HepG2 (cell line): ENCODE data around the gene MVB12A. TPM values are rescaled to one million over a fixed set of nuclear protein-coding genes. Genes with fewer than 3 reads are reported as not detected.

Experiments
- ATRX ChIP-seq: sonication (generic); formaldehyde crosslinking; IDR thresholded peaks from 2 replicates; pipeline ENCODE4 v1.4.0; 2020; ENCODE audit warnings: missing genetic modification reagents, borderline replicate concordance
- CBX5 ChIP-seq: sonication (generic); formaldehyde crosslinking; IDR thresholded peaks from 2 replicates; pipeline ENCODE4 v1.4.0; 2020; ENCODE audit warnings: missing genetic modification reagents, borderline replicate concordance
- HHEX ChIP-seq: IDR thresholded peaks from 2 replicates; pipeline ENCODE4 v1.6.1; 2016; ENCODE audit warnings: control low read depth
- IRF2 ChIP-seq: IDR thresholded peaks from 2 replicates; pipeline ENCODE4 v1.6.1; 2018; ENCODE audit warnings: missing genetic modification reagents, missing compliant biosample characterization
- KAT2B ChIP-seq: fragments of 150-350 bp; IDR thresholded peaks from 2 replicates; pipeline ENCODE4 v1.6.1; 2014; ENCODE audit warnings: low read depth, low read length, borderline replicate concordance
- KAT8 ChIP-seq: IDR thresholded peaks from 2 replicates; pipeline ENCODE4 v1.6.1; 2016; ENCODE audit warnings: missing genetic modification reagents, missing compliant biosample characterization
- KDM5A ChIP-seq: fragments of 200-600 bp; sonication (generic); IDR thresholded peaks from 2 replicates; pipeline ENCODE4 v1.7.0; 2018; ENCODE audit warnings: antibody characterized with exemption, mild to moderate bottlenecking, low read length, borderline replicate concordance
- NR3C1 ChIP-seq: sonication (generic); formaldehyde crosslinking; IDR thresholded peaks from 2 replicates; pipeline ENCODE4 v1.4.0; 2020; ENCODE audit warnings: missing genetic modification reagents
- POLR2AphosphoS2 ChIP-seq: IDR thresholded peaks from 2 replicates; pipeline ENCODE4 v1.6.1; 2011; ENCODE audit warnings: low read depth, low read length, improper control_type of control experiment
- RXRB ChIP-seq: IDR thresholded peaks from 2 replicates; pipeline ENCODE4 v1.6.1; 2016; ENCODE audit warnings: borderline replicate concordance, missing genetic modification reagents, missing compliant biosample characterization
- SALL2 ChIP-seq: sonication (generic); formaldehyde crosslinking; IDR thresholded peaks from 2 replicates; pipeline ENCODE4 v1.8.1; 2023; ENCODE audit warnings: mild to moderate bottlenecking, missing genetic modification reagents, inconsistent platforms
- SP1 ChIP-seq, 2 experiments: fragments of 450-650 bp in 1 of 2; sonication (generic) in 1 of 2; formaldehyde crosslinking in 1 of 2; IDR thresholded peaks; 2 replicates each; pipeline versions ENCODE4 v1.4.0 to v1.6.1; 2016 to 2020; ENCODE audit warnings: missing genetic modification reagents in 1 of 2
- TCF7 ChIP-seq: sonication (generic); IDR thresholded peaks from 2 replicates; pipeline ENCODE4 v1.6.1; 2016; ENCODE audit warnings: antibody characterized with exemption, low read depth
- ZBTB21 ChIP-seq: sonication (generic); formaldehyde crosslinking; IDR thresholded peaks from 2 replicates; pipeline ENCODE4 v1.4.0; 2020; ENCODE audit warnings: missing genetic modification reagents
- ZNF143 ChIP-seq: sonication (generic); formaldehyde crosslinking; IDR thresholded peaks from 2 replicates; pipeline ENCODE4 v1.4.0; 2020; ENCODE audit warnings: missing genetic modification reagents
- ZNF607 ChIP-seq: sonication (generic); formaldehyde crosslinking; IDR thresholded peaks from 2 replicates; pipeline ENCODE4 v1.5.1; 2020; ENCODE audit warnings: missing genetic modification reagents, mild to moderate bottlenecking, borderline replicate concordance
- ZNF75D ChIP-seq: sonication (generic); formaldehyde crosslinking; IDR thresholded peaks from 2 replicates; pipeline ENCODE4 v1.8.1; 2023; ENCODE audit warnings: missing genetic modification reagents, mild to moderate bottlenecking, borderline replicate concordance
- polyA plus RNA-seq, 8 experiments: library from polyadenylated mRNA; depleted of rRNA in 3 of 8; stranded (reverse) in 7 of 8; unstranded in 1 of 8; fragments of >200 nt; fragmentation: Illumina TruSeq in 4 of 8; extraction: Trizol in 4 of 8; gene quantifications; 2 replicates each; pipeline versions ENCODE4 v1.2.1 to v1.2.3, GENCODE V29; 2011 to 2016; ENCODE audit warnings: low read depth in 4 of 8, missing spikeins in 1 of 8, mixed read lengths in 1 of 8; ENCODE audit not compliant: insufficient read depth in 1 of 8
- total RNA-seq, 5 experiments: library from RNA; depleted of rRNA; stranded (reverse); fragments of >200 nt; fragmentation: Illumina TruSeq; extraction: Trizol; gene quantifications; 2 replicates each; pipeline ENCODE4 v1.2.3, GENCODE V29; 2016; ENCODE audit warnings: low read depth in 1 of 5
- TF ChIP-seq, protein P1 (sequence below): sonication (generic); formaldehyde crosslinking; IDR thresholded peaks from 2 replicates; pipeline ENCODE4 v1.4.0; 2020; ENCODE audit warnings: missing genetic modification reagents
- TF ChIP-seq, protein P2 (sequence below): sonication (generic); formaldehyde crosslinking; IDR thresholded peaks from 2 replicates; pipeline ENCODE4 v1.5.0; 2020; ENCODE audit warnings: mild to moderate bottlenecking, missing genetic modification reagents
- TF ChIP-seq, protein P3 (sequence below): sonication (generic); formaldehyde crosslinking; IDR thresholded peaks from 2 replicates; pipeline ENCODE4 v1.4.0; 2020; ENCODE audit warnings: mild to moderate bottlenecking, missing genetic modification reagents

Gene MVB12A
- total and polyA plus RNA-seq, 2 of the 13 experiments (the other 11 are each of a cell fraction or from before 2014, with no cell fraction given): 35.7 to 36.1 TPM

- TF ChIP-seq, protein P1, sequence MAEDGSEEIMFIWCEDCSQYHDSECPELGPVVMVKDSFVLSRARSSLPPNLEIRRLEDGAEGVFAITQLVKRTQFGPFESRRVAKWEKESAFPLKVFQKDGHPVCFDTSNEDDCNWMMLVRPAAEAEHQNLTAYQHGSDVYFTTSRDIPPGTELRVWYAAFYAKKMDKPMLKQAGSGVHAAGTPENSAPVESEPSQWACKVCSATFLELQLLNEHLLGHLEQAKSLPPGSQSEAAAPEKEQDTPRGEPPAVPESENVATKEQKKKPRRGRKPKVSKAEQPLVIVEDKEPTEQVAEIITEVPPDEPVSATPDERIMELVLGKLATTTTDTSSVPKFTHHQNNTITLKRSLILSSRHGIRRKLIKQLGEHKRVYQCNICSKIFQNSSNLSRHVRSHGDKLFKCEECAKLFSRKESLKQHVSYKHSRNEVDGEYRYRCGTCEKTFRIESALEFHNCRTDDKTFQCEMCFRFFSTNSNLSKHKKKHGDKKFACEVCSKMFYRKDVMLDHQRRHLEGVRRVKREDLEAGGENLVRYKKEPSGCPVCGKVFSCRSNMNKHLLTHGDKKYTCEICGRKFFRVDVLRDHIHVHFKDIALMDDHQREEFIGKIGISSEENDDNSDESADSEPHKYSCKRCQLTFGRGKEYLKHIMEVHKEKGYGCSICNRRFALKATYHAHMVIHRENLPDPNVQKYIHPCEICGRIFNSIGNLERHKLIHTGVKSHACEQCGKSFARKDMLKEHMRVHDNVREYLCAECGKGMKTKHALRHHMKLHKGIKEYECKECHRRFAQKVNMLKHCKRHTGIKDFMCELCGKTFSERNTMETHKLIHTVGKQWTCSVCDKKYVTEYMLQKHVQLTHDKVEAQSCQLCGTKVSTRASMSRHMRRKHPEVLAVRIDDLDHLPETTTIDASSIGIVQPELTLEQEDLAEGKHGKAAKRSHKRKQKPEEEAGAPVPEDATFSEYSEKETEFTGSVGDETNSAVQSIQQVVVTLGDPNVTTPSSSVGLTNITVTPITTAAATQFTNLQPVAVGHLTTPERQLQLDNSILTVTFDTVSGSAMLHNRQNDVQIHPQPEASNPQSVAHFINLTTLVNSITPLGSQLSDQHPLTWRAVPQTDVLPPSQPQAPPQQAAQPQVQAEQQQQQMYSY (CRISPR knock-in tag): no peak
- no peak for TF ChIP-seq TCF7
- peak; percentile 95 for TF ChIP-seq KAT8 (CRISPR knock-in tag)
- TF ChIP-seq RXRB (CRISPR knock-in tag): no peak
- TF ChIP-seq KAT2B: no peak
- TF ChIP-seq SALL2 (CRISPR knock-in tag): peak; percentile 85
- no peak for TF ChIP-seq CBX5 (CRISPR knock-in tag)
- TF ChIP-seq, protein P2, sequence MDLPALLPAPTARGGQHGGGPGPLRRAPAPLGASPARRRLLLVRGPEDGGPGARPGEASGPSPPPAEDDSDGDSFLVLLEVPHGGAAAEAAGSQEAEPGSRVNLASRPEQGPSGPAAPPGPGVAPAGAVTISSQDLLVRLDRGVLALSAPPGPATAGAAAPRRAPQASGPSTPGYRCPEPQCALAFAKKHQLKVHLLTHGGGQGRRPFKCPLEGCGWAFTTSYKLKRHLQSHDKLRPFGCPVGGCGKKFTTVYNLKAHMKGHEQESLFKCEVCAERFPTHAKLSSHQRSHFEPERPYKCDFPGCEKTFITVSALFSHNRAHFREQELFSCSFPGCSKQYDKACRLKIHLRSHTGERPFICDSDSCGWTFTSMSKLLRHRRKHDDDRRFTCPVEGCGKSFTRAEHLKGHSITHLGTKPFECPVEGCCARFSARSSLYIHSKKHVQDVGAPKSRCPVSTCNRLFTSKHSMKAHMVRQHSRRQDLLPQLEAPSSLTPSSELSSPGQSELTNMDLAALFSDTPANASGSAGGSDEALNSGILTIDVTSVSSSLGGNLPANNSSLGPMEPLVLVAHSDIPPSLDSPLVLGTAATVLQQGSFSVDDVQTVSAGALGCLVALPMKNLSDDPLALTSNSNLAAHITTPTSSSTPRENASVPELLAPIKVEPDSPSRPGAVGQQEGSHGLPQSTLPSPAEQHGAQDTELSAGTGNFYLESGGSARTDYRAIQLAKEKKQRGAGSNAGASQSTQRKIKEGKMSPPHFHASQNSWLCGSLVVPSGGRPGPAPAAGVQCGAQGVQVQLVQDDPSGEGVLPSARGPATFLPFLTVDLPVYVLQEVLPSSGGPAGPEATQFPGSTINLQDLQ: no peak
- TF ChIP-seq, protein P3, sequence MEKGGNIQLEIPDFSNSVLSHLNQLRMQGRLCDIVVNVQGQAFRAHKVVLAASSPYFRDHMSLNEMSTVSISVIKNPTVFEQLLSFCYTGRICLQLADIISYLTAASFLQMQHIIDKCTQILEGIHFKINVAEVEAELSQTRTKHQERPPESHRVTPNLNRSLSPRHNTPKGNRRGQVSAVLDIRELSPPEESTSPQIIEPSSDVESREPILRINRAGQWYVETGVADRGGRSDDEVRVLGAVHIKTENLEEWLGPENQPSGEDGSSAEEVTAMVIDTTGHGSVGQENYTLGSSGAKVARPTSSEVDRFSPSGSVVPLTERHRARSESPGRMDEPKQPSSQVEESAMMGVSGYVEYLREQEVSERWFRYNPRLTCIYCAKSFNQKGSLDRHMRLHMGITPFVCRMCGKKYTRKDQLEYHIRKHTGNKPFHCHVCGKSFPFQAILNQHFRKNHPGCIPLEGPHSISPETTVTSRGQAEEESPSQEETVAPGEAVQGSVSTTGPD: no peak
- TF ChIP-seq SP1 (IDR thresholded peaks at IDR 0.05): no peak
- TF ChIP-seq SP1 (CRISPR knock-in tag; IDR thresholded peaks at IDR 0.05): 0 out of 2 replicates have a peak, but pooled peaks have one; percentile 62
- TF ChIP-seq KDM5A: peak; percentile 57; the same call in 1 of the 2 replicates
- peak; percentile 79; the same call in 1 of the 2 replicates for TF ChIP-seq IRF2 (CRISPR knock-in tag)
- TF ChIP-seq ATRX (CRISPR knock-in tag): no peak
- no peak for TF ChIP-seq HHEX (CRISPR knock-in tag)
- TF ChIP-seq NR3C1 (CRISPR knock-in tag): no peak
- TF ChIP-seq ZNF75D (CRISPR knock-in tag): no peak
- no peak for TF ChIP-seq POLR2AphosphoS2
- peak; percentile 96 for TF ChIP-seq ZNF143 (CRISPR knock-in tag)
- TF ChIP-seq ZNF607 (CRISPR knock-in tag): peak; percentile 38; the same call in 1 of the 2 replicates
- peak; percentile 77 for TF ChIP-seq ZBTB21 (CRISPR knock-in tag)
These were observed at the start of gene MVB12A (continued) for GRCh38 chr19:17419621-17420474.
